IPS-20b (cell line): Measurements from ENCODE around the gene ACYP2.
"Not testable (repeated sequence)": the region's sequence is repeated elsewhere in the genome, so short reads cannot be mapped to it uniquely, and the experiment has no call there.

Experiments
- H3K27ac ChIP-seq: one replicate; pipeline ENCODE4 v1.5.1; 2013; ENCODE audit warnings: low read length
- H3K27me3 ChIP-seq: 2 replicates; pipeline ENCODE4 v1.6.1; 2013; ENCODE audit warnings: mild to moderate bottlenecking, low read length, inconsistent platforms; ENCODE audit not compliant: insufficient read depth
- H3K36me3 ChIP-seq: 2 replicates; pipeline ENCODE4 v1.6.1; 2013; ENCODE audit warnings: low read depth, mild to moderate bottlenecking, inconsistent platforms, low read length, moderate library complexity; ENCODE audit not compliant: insufficient read depth
- H3K4me1 ChIP-seq: 2 replicates; pipeline ENCODE4 v1.6.1; 2013; ENCODE audit warnings: mild to moderate bottlenecking, control low read depth, inconsistent platforms, low read length, moderate library complexity; ENCODE audit not compliant: insufficient read depth
- H3K4me3 ChIP-seq: 2 replicates; pipeline ENCODE4 v1.5.1; 2013; ENCODE audit warnings: mild to moderate bottlenecking, low read length, inconsistent platforms
- H3K9ac ChIP-seq: 2 replicates; pipeline ENCODE4 v1.6.1; 2013; ENCODE audit warnings: low read depth, mild to moderate bottlenecking, inconsistent platforms, low read length, moderate library complexity
- H3K9me3 ChIP-seq: 2 replicates; pipeline ENCODE4 v1.6.1; 2013; ENCODE audit warnings: mild to moderate bottlenecking, low read depth, low read length, inconsistent platforms; ENCODE audit not compliant: insufficient read depth

The ACYP2 gene

DNA sequence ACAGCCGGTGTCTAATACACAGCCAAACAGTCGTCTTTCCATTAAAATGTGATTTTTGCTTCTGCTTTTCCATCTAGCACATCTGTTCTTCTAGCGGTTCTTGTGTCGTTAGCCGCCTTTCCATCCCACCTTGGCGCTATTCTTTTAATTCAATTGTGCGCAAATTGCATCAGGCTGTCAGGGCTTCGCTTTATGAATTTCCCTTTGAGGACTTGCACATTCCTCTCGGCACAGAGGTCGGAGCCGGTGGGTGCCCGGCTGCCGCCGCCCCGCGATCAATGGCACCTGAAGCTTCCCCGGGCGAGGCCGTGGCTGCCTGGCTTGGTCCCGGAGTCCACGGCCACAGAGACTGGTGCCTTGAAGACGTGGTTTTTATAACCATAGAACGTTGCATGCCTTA is 174.5 kb downstream of the ACYP2 start:
- Histone ChIP-seq H3K27me3 (peaks cover 78% of the 10 kb centered on the region), H3K36me3 (no peaks in the 10 kb centered on the region), H3K9ac (no peak overlapping the region), H3K9me3 (no peaks in the 10 kb centered on the region), H3K27ac (no peak overlapping the region), H3K4me1 (peaks cover 22% of the 10 kb centered on the region; the same call in 1 of the 2 replicates), H3K4me3 (peak overlapping the region; percentile 45)

DNA sequence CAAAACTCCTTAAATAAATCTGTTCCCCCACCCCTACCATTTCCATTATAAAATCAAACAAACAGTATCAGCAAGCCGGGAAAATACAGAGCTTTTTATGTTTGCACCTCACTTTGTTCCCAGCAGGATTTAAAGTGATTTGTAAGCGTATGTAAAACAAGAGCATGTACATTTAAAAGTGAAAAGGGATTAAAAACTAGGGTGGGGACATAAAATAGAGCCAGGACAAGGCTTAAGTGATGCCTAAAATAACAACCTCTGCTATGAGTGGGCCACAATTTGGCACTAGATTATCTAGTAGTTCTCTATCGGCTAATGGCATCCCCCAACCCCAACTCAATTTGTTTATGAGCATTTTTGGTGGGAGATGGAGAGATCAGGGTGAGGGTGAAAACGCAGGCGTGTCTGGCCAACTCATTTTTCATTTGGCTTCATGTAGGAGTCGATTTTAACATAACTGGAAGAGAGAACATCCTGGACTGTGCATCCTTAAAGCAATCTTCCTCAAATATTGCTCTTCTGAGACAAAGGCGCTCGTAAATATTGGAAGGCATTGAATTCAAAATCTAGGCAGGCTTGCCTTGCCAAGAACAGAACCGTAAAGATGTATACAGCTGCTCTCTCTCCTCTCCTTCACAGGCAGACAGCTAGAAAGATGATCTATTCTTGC is 175.1 kb downstream of the ACYP2 start:
- Histone ChIP-seq H3K4me1 (peaks cover 22% of the 10 kb centered on the region; the same call in 1 of the 2 replicates), H3K36me3 (no peaks in the 10 kb centered on the region), H3K9me3 (no peaks in the 10 kb centered on the region), H3K4me3 (peak overlapping the region; percentile 45), H3K27ac (no peak overlapping the region), H3K27me3 (peaks cover 78% of the 10 kb centered on the region), H3K9ac (no peak overlapping the region)

- H3K27ac ChIP-seq, H3K4me3 ChIP-seq, H3K36me3 ChIP-seq, H3K9me3 ChIP-seq, H3K4me1 ChIP-seq, H3K9ac ChIP-seq: not testable (repeated sequence)
- H3K27me3 ChIP-seq: peaks cover 40% of the 10 kb centered on the region
These were observed 179.2 kb downstream of the ACYP2 start for GRCh38 chr2:54294665-54295064.

GRCh38 chr2:54295911-54296310 is 180.5 kb downstream of the ACYP2 start:
- Histone ChIP-seq H3K27ac (no peak overlapping the region), H3K4me3 (no peak overlapping the region), H3K36me3 (no peaks in the 10 kb centered on the region), H3K27me3 (peaks cover 27% of the 10 kb centered on the region), H3K9me3 (no peaks in the 10 kb centered on the region), H3K4me1 (no peaks in the 10 kb centered on the region; the same call in 1 of the 2 replicates), H3K9ac (no peak overlapping the region)

GRCh38 chr2:54298514-54298913 is 183.1 kb downstream of the ACYP2 start:
- Histone ChIP-seq H3K27ac (no peak overlapping the region), H3K36me3 (no peaks in the 10 kb centered on the region), H3K9ac (no peak overlapping the region), H3K9me3 (no peaks in the 10 kb centered on the region), H3K4me1 (no peaks in the 10 kb centered on the region), H3K4me3 (no peak overlapping the region), H3K27me3 (peaks cover 3% of the 10 kb centered on the region)

DNA sequence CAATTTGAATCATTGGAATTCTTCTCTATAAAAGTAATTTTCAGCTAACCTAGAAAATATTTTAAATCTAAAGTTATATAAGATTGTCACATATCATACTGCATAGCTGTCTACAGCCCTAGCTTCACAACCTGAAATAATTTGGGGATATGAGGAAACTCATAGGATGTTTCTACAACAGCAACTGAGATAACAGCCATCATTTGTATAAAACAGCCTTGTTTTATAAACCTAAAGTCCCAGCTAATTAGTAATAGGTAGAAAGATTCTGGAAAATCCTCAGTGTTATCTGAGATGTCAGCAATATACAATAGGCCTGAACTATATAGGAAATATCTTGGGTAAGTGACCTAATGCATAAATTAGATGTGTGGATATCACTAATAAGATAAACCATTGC is 188.2 kb downstream of the ACYP2 start:
- no peaks in the 10 kb centered on the region for H3K36me3 ChIP-seq
- H3K27me3 ChIP-seq: no peaks in the 10 kb centered on the region
- no peak overlapping the region for H3K9ac ChIP-seq
- H3K4me1 ChIP-seq: no peaks in the 10 kb centered on the region
- H3K27ac ChIP-seq: no peak overlapping the region
- H3K9me3 ChIP-seq: no peaks in the 10 kb centered on the region
- H3K4me3 ChIP-seq: no peak overlapping the region

GRCh38 chr2:54306556-54306955 is 191.1 kb downstream of the ACYP2 start:
- Histone ChIP-seq H3K4me1 (no peaks in the 10 kb centered on the region), H3K27me3 (no peaks in the 10 kb centered on the region), H3K9ac (no peak overlapping the region), H3K9me3 (no peaks in the 10 kb centered on the region), H3K4me3 (no peak overlapping the region), H3K27ac (no peak overlapping the region), H3K36me3 (no peaks in the 10 kb centered on the region)

DNA sequence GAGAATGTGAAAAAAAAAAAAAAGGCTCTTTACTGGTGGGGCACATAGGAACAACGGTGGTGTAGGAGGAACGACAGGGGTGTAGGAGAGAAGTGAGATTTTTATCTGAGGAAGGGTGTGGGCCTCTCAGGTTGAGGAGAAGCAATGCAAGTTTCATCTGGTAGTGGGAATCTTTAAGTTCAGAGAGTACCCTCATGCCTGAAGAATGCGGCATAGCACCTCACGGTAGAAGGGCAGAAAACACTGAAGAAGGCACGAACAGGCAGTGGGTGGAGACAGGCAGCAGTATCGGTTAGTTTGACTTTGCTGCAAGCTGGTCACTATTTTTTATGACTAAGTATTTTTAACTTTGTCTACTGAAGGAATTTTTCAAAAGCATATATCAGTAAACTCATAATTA is 192.8 kb downstream of the ACYP2 start:
- Histone ChIP-seq H3K4me3 (no peak overlapping the region), H3K36me3 (no peaks in the 10 kb centered on the region), H3K9me3 (no peaks in the 10 kb centered on the region), H3K27me3 (no peaks in the 10 kb centered on the region), H3K9ac (no peak overlapping the region), H3K4me1 (no peaks in the 10 kb centered on the region), H3K27ac (no peak overlapping the region)

- no peaks in the 10 kb centered on the region for H3K27me3 ChIP-seq
- H3K4me1 ChIP-seq: no peaks in the 10 kb centered on the region
- H3K27ac ChIP-seq: no peak overlapping the region
- H3K9ac ChIP-seq: no peak overlapping the region
- H3K9me3 ChIP-seq: no peaks in the 10 kb centered on the region
- H3K36me3 ChIP-seq: no peaks in the 10 kb centered on the region
- H3K4me3 ChIP-seq: no peak overlapping the region
These were observed 193.4 kb downstream of the ACYP2 start for GRCh38 chr2:54308782-54309181.

DNA sequence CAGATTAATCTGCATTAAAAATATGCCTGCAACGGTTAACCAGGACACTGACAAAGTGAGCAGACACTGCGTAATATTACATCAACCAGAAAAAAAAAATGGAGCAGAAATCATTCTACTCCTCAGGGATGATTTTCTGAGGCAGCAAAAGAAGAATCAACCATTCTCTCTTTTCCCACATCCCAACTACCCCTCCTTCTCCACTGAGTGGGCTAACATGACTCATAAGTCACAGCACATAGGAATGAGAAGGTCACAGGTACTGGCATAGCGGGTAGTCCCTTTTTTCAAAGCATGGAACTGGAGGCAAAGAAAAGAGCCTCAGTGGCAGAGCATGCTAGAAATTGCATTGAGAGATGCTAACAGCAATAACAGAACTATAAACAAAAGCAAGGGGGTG is 194.9 kb downstream of the ACYP2 start:
- Histone ChIP-seq H3K9ac (no peak overlapping the region), H3K27ac (no peak overlapping the region), H3K4me3 (no peak overlapping the region), H3K36me3 (no peaks in the 10 kb centered on the region), H3K4me1 (no peaks in the 10 kb centered on the region), H3K9me3 (no peaks in the 10 kb centered on the region), H3K27me3 (no peaks in the 10 kb centered on the region)

DNA sequence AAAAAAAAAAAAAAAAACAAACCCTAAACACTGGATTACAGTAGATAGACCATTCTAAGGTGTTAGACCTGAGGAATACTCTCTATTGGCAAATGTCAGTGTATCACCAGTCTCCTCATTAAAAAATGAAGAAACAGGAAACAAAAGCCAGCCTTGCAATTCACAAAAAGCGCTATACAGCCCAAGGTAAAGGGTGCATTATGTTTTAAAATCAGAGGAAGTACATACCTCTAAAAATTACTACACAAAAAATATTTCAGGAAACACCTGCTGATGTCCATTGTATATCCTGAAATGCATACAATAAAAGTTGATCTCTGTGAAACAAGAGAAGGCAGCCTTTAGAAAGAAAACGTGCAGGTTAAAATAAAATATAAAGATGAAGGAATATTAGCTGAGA is 195.5 kb downstream of the ACYP2 start:
- no peaks in the 10 kb centered on the region for H3K36me3 ChIP-seq
- no peak overlapping the region for H3K9ac ChIP-seq
- no peaks in the 10 kb centered on the region for H3K27me3 ChIP-seq
- H3K4me1 ChIP-seq: no peaks in the 10 kb centered on the region
- H3K27ac ChIP-seq: no peak overlapping the region
- H3K9me3 ChIP-seq: no peaks in the 10 kb centered on the region
- H3K4me3 ChIP-seq: no peak overlapping the region

GRCh38 chr2:54313147-54313546 is 197.7 kb downstream of the ACYP2 start:
- no peaks in the 10 kb centered on the region for H3K4me1 ChIP-seq
- H3K9ac ChIP-seq: no peak overlapping the region
- H3K27ac ChIP-seq: no peak overlapping the region
- H3K4me3 ChIP-seq: no peak overlapping the region
- no peaks in the 10 kb centered on the region for H3K27me3 ChIP-seq
- H3K9me3 ChIP-seq: no peaks in the 10 kb centered on the region
- H3K36me3 ChIP-seq: no peaks in the 10 kb centered on the region
